HG03442 (cell line): ENCODE data around the gene PRDM10.

Source experiments
- ATAC-seq: cut with Tn5 transposase; IDR thresholded peaks from one replicate; pipeline ENCODE4 v1.9.1; 2021; ENCODE audit warnings: mild to moderate bottlenecking, moderate library complexity; ENCODE audit not compliant: unreplicated experiment

Gene PRDM10

DNA sequence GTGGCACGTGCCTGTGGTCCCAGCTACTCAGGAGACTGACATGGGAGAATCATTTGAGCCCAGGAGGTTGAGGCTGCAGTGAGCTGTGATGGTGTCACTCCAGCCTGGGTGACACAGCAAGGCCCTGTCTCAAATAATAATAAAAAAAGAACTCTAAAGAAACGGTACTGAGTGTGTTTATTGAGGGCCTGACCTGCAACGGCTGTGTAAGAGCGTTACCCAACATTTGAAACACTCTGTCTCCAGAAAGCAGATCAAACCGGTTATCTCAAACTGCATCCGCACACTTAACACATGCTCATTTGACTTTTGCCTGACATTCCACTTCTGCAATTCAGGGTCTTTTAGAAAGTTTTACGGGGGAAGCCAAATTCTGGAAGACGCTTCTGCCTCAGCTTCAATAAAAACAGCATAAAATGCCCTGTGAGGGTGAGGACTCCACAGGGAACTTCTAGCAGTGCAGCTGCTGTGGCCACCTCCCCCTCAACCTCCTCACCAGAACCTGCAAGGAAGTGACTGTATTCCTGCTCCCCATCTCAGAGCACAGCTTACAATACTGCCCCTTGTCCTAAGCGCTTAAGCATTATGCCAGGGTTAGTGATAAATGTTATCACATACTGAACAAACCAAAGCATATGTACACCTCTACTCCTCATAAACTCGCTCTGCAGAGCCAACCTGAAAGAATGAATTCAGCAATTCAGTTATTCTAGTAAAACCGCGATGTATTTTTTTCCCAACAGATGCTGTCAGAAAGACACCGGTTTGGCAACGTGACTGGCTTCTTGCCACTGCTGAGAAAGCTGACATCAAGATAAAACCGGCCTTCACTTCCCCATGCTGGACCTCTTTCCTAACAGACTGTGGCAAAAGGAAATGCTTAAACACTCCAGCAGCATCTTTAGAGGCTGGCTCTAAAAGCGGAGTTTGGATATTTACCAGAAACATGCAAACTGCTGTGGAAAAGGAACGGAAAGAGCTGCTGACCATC is 52.2 kb downstream of the PRDM10 start:
- ATAC-seq: no peak

DNA sequence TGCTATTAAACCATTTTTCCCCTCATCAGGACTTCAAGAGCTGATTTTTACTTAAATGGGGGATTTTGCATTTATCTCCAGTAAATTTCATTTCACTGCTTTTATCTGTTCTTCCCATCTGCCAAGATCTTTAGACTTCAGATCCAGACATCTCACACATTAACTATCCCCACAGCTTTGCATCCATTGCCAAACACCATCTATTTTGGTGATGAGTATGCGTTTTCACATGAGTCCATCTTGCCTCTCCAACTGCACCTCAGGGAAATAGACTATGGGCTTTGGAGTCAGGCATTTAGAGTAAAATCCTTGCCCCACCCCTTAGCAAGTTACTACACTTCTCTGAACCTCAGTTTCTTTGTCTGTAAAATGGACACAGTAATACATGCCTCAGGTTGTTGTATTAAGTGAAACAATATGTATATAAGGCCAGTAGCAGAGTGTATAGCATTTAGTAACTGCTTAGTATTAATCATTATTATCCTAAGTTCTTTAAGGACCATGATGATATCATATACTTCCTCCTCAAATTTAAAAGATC is 53.6 kb downstream of the PRDM10 start:
- no peak for ATAC-seq

GRCh38 chr11:129947474-129947873 is 55.2 kb downstream of the PRDM10 start:
- no peak for ATAC-seq

GRCh38 chr11:129946965-129947364 is 55.7 kb downstream of the PRDM10 start:
- no peak for ATAC-seq

- no peak for ATAC-seq
Observed at GRCh38 chr11:129946256-129946655, 56.4 kb downstream of the PRDM10 start.

DNA sequence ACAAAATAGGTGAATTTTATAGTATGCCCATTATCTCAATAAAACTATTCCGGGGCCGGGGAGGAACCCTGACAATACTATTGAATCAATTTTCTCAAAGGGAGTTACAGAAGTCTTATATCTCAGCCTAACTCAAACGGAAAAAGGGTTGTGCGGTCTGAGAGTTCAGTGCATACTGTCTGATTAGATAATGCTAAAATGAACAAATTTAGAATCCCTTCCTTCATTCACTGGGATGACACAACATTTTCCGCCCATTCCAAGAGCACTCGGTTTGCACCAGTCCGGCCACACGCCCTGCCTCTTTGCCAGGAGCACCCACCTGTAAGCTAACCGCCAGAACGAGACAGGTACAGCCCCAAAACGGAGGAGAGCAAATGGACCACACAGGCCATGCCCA is 57.3 kb downstream of the PRDM10 start:
- ATAC-seq: no peak

DNA sequence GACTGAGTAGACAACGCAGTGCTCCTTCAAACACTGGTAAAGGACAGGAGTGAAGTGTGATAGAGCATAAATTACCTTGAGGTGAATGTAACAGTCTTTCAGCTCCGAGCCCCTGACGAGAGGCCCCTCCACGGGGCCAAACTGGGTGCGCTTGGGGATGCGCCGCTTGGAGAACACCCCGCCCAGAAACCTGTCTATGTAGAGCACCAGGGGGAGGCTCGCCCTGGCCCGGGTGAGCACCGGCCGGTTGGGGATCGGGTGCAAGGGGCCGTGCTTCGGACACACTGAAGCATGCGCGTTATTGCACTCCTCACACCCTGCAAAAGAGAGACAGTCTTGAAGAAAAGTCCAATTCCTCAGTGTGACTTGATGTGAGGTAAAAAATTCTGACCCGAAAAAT is 57.9 kb downstream of the PRDM10 start:
- no peak for ATAC-seq

GRCh38 chr11:129943036-129943435 is 59.6 kb downstream of the PRDM10 start:
- no peak for ATAC-seq

DNA sequence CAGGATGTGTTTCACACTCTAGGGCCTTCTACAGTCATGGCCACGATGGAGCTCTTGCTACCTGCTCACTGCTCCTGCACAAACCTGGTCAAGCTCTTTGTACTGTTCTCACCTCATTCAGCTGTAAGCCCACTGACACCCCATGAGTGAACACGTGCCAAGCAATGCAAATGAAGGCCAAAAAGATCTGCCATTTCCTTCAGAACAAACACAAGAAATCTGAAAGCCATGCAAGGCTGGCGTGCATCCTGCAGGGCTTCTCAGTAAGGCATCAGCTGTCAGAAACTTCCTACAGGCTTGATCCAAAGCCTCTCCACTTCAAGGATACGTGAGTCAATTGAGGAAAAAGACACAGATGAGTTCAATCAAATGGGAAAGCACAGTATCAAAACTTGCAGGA is 63.1 kb downstream of the PRDM10 start:
- ATAC-seq: no peak

GRCh38 chr11:129938764-129939163 is 63.9 kb downstream of the PRDM10 start:
- no peak for ATAC-seq

DNA sequence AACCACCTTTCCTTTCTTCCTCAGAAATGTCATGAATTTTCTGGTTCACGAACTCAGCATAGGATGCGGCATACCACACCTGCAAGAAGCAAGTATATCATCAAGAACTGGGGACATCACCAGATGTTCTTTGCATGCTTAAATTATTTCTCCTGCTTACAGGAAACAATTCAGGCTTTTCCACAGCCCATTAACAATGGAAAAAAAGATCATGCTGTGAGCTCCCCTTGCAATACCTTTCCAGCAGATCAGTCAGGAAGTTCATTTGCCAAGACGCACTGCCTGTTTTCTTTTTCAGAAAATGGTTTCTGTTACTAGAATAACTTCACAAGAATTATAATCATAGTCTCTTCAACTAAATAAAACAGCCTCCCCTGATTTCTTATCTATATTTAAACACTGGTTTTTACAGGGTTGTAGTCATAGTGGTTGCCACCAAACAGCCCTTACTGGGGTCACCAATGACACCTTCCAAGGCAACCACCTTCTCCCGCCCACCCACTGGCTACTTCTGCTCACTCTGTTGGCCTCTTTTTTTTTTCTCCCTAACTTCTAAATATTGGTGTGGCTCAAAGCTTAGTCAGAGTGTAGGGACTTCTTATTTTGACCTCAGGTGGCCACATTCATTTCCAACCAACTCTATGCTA is 64.9 kb downstream of the PRDM10 start:
- no peak for ATAC-seq

DNA sequence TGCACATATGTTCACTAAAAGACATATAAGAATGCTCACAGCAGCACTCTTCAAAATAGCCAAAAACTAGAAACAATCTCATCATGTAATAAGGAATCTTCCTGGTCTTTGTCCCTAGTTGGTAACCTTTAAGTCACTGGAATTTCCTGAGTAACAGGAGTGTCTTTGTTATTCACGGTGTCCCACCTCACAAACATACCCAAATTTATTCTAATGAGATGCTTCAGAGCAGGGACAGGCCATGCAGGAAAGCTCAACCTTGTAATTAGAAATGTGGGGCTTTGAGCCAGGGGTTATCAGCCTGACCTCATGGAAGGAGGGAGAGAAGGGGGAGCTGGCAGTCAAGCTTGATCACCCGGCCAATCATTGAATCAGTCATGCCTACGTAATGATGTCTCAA is 66.9 kb downstream of the PRDM10 start:
- ATAC-seq: no peak

GRCh38 chr11:129933891-129934290 is 68.7 kb downstream of the PRDM10 start:
- ATAC-seq: no peak

DNA sequence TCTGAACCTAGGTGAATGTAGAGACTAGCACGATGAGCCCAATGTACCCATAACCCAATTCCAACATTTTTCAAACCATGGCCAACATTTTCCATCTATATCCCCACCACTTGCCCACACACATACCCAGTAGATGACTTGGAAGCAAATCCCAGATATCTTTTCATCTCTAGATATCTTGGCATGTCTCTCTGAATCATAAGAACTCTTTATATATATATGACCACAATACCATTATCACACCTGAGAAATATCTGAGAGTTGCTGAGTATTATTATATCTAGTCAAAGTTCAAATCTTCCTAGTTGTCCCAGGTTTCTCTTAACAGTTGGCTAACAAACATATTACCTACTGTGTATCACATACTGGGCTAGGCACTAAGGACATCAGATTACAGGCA is 69.4 kb downstream of the PRDM10 start:
- no peak for ATAC-seq

GRCh38 chr11:129932381-129933067 is 70.1 kb downstream of the PRDM10 start:
- no peak for ATAC-seq

GRCh38 chr11:129930743-129931142 is 71.9 kb downstream of the PRDM10 start:
- no peak for ATAC-seq

DNA sequence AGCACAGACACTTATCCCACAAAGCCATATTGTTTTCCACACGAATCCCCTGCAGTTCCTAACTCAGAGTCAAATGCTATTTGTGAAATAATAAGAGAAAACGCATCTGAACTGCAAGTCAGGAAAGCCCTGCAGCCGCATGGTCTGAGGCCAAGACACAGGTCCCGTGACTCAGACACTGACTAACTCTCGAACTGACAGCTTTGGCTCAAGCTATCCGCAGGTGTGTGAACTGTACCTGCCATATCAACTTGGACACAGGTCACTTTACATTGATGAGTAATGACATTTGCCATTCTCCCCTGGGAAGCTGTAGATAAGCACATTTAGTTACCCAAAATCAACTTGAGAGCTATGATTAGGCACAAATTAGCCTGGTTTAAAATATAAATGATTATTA is 72.3 kb downstream of the PRDM10 start:
- no peak for ATAC-seq

DNA sequence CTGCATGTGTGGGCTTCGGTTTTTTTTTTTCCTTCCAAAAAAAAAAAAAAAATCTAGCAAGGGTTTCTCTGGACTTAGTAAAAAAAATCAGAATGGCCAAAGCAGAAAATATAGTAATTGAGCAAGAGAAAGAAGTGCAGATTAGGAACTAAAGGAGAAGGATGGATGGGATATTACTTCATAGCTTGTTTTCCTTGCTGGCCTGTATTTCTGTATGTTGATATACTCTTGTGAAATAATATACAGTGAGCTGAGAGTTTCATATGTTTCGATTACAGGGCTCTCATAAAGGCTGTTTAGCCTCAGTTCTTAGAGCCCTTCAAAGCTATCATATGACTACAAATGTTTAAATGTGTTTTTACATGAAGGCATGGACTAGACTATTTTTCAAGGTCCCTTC is 72.9 kb downstream of the PRDM10 start:
- ATAC-seq: no peak

DNA sequence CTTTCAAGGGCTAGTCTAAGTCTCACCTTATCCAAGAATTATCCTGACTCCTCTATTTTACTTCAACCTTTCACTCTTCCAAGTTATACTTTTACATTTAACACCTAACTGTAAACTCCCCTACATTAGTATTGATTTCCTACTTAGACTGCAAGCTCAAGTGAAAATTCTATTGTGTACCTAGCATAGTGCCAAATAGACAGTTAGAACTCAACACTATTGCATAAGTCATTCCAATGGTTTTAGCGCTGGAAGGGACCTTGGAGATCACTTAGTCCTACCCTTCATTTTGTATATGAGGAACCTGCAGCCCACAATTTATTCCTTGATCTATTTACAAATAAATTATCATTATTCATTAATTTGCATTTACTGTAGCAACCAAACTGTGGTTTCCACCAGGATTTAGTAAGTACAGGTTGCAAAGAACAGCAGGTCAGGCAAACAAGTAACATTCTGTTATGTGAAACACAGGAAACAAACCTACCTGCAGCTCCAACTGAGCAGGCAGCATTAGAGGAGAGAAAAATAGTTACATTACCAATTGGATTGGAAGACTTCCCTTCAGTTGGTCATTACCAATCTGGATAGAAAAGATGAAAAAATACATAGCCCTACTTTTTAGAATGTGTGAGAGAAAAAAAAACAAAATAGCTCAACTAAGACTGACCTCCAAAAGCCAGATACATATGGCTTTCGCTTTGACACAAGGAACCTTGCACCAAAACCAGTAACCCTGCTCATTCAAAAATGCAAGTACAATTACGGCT is 73.5 kb downstream of the PRDM10 start:
- ATAC-seq: no peak

DNA sequence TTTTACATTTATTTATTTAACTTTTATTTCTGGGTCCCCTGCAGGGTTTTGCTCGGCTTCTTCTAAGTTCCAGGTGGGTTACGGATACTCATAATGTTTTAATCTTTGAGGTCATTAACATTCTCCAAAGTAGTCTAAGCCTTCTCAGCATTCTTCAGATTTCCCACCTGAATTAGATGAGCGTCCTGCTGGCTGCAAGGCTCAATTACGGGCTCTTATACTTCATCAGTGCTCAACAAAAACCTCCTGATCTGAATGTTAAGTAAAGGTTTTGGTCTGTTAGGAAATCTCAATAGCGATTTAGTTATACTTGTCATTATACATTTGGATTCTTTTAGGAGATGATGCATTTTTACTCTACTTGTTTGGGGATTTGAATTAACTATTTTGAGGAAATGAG is 80.0 kb downstream of the PRDM10 start:
- ATAC-seq: no peak

DNA sequence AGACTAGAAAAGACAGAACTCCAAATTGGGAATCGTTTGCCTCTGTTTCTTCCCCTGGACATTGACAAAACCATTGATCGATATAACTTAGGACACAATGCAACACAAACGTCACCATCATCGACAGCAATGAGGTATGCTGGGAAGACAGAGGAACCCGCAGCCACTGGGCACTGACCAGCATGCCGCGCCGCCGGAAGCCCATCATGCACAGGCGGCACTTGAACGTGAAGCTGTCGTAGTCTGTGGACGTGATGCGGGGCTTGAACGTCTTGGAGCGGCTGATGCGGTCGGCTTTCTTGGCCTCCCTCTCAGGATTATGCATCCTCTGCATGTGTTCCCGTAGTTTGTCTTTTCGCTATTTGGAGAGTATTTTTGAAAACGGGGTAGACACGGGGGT is 84.3 kb downstream of the PRDM10 start:
- no peak for ATAC-seq
